SKM-1 treated with dmso at 0.1 percent for 144 hours (cell line): ENCODE measurements around the gene KCNK17.

Source experiments
- DNase-seq: peaks from one replicate; lab custom pipeline; 2025; ENCODE audit not compliant: unreplicated experiment; lab: John Stamatoyannopoulos, UW

KCNK17 gene

GRCh38 chr6:39338397-39338796, 24.2 kb upstream of the KCNK17 start:
- no peak for DNase-seq

GRCh38 chr6:39335780-39336545, 21.7 kb upstream of the KCNK17 start:
- peak; percentile 72 for DNase-seq

GRCh38 chr6:39333644-39334438, 19.6 kb upstream of the KCNK17 start:
- no peak for DNase-seq

GRCh38 chr6:39330476-39330875, 16.3 kb upstream of the KCNK17 start:
- peak; percentile 38 for DNase-seq

- peak; percentile 75 for DNase-seq
Measured at GRCh38 chr6:39330057-39330456, 15.8 kb upstream of the KCNK17 start.

- no peak for DNase-seq
Measured at GRCh38 chr6:39328066-39328465, 13.8 kb upstream of the KCNK17 start.

GRCh38 chr6:39327507-39327906, 13.3 kb upstream of the KCNK17 start:
- DNase-seq, result no peak

- DNase-seq, result no peak
Measured at GRCh38 chr6:39322306-39322850, 8.2 kb upstream of the KCNK17 start, which contains the start of gene KCNK16. KCNK16 (minus strand) TSS chr6:39322702; CDS start chr6:39322540, 162 bp downstream.

- DNase-seq, result no peak
Measured at GRCh38 chr6:39321761-39322160, 7.5 kb upstream of the KCNK17 start.

GRCh38 chr6:39320363-39320984, 6.3 kb upstream of the KCNK17 start:
- DNase-seq, result no peak

GRCh38 chr6:39319621-39320362, 5.6 kb upstream of the KCNK17 start:
- no peak for DNase-seq

- no peak for DNase-seq
Measured at GRCh38 chr6:39317256-39317655, 3.0 kb upstream of the KCNK17 start.

GRCh38 chr6:39313526-39314272, 520 bp downstream of the KCNK17 start:
- no peak for DNase-seq

GRCh38 chr6:39312912-39313525, 1.2 kb downstream of the KCNK17 start:
- DNase-seq, result no peak

GRCh38 chr6:39310542-39310941, 3.7 kb downstream of the KCNK17 start:
- no peak for DNase-seq

- DNase-seq, result peak; percentile 41
Measured at GRCh38 chr6:39309942-39310531, 4.2 kb downstream of the KCNK17 start.

GRCh38 chr6:39307462-39307861, 6.8 kb downstream of the KCNK17 start:
- DNase-seq, result no peak

GRCh38 chr6:39304951-39305350, 9.3 kb downstream of the KCNK17 start:
- no peak for DNase-seq

GRCh38 chr6:39303425-39304153, 10.6 kb downstream of the KCNK17 start:
- no peak for DNase-seq
